Tibial nerve (tissue), 4 donors: ENCODE results near the gene TNS3. TPM values are rescaled to one million over a fixed set of nuclear protein-coding genes. Genes with fewer than 3 reads are reported as not detected.

Source experiments
- DNase-seq, 2 donors: peaks; one replicate each; pipeline ENCODE4 v3.0.0-alpha.2; 2019; ENCODE audit warnings: low spot score in 2 of 2
- H3K27ac ChIP-seq, 4 donors: fragments of 200-600 bp; sonication (generic) in 3 of 4; one replicate each; pipeline ENCODE4 v1.5.1; 2017 to 2019; ENCODE audit warnings: mild to moderate bottlenecking in 1 of 4
- H3K27me3 ChIP-seq, 2 donors: fragments of 200-600 bp; sonication (generic) in 1 of 2; one replicate each; pipeline versions ENCODE4 v1.5.1 to v1.6.0; 2017 to 2019
- H3K36me3 ChIP-seq, 3 donors: fragments of 200-600 bp; sonication (generic); one replicate each; pipeline ENCODE4 v1.5.1; 2018 to 2019
- H3K4me1 ChIP-seq, 4 donors: fragments of 200-600 bp; sonication (generic) in 3 of 4; one replicate each; pipeline ENCODE4 v1.5.1; 2017 to 2019
- H3K4me3 ChIP-seq, 4 donors: fragments of 200-600 bp; sonication (generic) in 3 of 4; one replicate each; pipeline ENCODE4 v1.5.1; 2017 to 2019; ENCODE audit warnings: mild to moderate bottlenecking in 1 of 4, moderate library complexity in 1 of 4
- H3K9me3 ChIP-seq, 4 donors: fragments of 200-600 bp; sonication (generic) in 3 of 4; one replicate each; pipeline ENCODE4 v1.5.1; 2017 to 2019
- EP300 ChIP-seq, 2 donors: sonication (generic); formaldehyde crosslinking; IDR thresholded peaks; one replicate each; pipeline ENCODE4 v1.6.1; 2017; ENCODE audit warnings: antibody characterized with exemption in 2 of 2, mild to moderate bottlenecking in 1 of 2
- POLR2A ChIP-seq, 2 donors: fragments of 450-650 bp; IDR thresholded peaks; one replicate each; pipeline ENCODE4 v1.6.1; 2017; ENCODE audit warnings: antibody characterized with exemption in 2 of 2, mild to moderate bottlenecking in 2 of 2, moderate library complexity in 2 of 2
- WGBS, 2 donors: methylation state at CpG; one replicate each; pipeline ENCODE4 v1.1.5; 2018; 5-methylcytosine and 5-hydroxymethylcytosine counted together
- total RNA-seq, 4 donors: library from RNA; depleted of rRNA; stranded (reverse); fragments of >200 nt; gene quantifications; one replicate each; pipeline ENCODE4 v1.1.0, GENCODE V29; 2016
- TF ChIP-seq, protein P1 (sequence below), 5 experiments: fragments of 200-600 bp in 3 of 5; fragments of 450-650 bp in 2 of 5; sonication (generic) in 3 of 5; IDR thresholded peaks; one replicate each; pipeline ENCODE4 v1.5.1; 2016 to 2019; ENCODE audit warnings: antibody characterized with exemption in 5 of 5, mild to moderate bottlenecking in 3 of 5, moderate library complexity in 2 of 5

The TNS3 gene
- total RNA-seq, 4 donors from 2014 or later: 118 to 142 (median 133) TPM

DNA sequence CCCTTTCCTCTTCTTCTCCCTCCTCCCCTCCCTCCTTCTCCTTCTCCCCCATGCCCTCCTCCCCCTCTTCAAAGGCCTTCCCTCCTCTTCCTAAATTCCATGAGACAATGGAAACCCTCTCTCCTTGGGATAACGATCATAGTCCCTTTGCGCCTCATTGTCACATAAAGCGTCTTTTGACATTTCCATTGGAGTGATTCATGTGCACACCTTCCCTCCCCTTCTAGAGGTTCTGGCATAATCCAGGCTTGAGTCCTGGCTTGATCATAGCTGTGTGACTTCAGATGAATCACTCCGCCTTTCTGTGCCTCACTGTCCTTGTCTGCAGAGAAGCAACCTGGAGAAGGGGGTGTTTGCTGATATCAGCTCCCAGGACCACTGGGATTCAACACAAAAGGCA is 204.2 kb downstream of the TNS3 start:
- H3K4me1 ChIP-seq: peaks cover 0 to 70% (median 16%) of the 10 kb centered on the region in 4 donors
- H3K27me3 ChIP-seq: no peaks in the 10 kb centered on the region
- TF ChIP-seq, protein P1, sequence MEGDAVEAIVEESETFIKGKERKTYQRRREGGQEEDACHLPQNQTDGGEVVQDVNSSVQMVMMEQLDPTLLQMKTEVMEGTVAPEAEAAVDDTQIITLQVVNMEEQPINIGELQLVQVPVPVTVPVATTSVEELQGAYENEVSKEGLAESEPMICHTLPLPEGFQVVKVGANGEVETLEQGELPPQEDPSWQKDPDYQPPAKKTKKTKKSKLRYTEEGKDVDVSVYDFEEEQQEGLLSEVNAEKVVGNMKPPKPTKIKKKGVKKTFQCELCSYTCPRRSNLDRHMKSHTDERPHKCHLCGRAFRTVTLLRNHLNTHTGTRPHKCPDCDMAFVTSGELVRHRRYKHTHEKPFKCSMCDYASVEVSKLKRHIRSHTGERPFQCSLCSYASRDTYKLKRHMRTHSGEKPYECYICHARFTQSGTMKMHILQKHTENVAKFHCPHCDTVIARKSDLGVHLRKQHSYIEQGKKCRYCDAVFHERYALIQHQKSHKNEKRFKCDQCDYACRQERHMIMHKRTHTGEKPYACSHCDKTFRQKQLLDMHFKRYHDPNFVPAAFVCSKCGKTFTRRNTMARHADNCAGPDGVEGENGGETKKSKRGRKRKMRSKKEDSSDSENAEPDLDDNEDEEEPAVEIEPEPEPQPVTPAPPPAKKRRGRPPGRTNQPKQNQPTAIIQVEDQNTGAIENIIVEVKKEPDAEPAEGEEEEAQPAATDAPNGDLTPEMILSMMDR (IDR thresholded peaks at IDR 0.05): no peak
- H3K27ac ChIP-seq: no peak overlapping the region
- 81 to 85% methylated on average over 4 of the region's 4 CpGs for WGBS, 2 donors
- no peaks in the 10 kb centered on the region for H3K36me3 ChIP-seq
- no peak for DNase-seq
- H3K9me3 ChIP-seq: no peaks in the 10 kb centered on the region
- H3K4me3 ChIP-seq: no peak overlapping the region

DNA sequence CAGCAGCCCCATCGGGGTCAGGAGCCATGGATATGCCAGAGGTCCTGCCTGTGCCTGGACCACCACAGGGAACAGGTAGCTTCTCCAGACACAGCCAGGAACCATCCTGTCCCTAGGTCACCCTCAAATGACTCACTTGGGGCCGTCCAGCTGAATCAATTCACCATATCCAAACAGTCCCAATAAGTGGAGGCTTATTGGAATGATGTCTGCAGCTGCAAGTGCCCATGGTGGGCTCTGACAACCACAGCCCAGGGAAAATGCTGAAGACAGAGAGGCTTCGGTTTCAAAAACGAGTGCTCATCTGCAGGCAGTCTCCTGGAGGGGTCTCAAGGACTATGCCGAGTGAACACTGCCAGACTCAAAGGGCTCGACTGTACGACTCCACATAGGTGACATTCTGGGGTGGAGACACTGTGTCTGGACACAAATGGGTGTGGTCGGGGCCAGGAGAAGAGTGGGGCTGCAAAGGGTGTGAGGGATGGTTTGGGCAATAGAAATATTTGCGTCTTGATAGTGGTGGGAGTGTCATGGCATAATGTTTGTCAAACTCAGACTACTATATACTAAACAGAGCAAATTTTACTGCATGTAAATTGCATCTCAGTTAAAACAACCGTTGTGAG is 204.8 kb downstream of the TNS3 start:
- H3K9me3 ChIP-seq: no peaks in the 10 kb centered on the region
- WGBS, 2 donors: 86 to 88% methylated on average over 10 of the region's 10 CpGs
- peaks cover 0 to 70% (median 18%) of the 10 kb centered on the region in 4 donors for H3K4me1 ChIP-seq
- DNase-seq: no peak
- no peak for TF ChIP-seq EP300 (IDR thresholded peaks at IDR 0.05)
- TF ChIP-seq, protein P1 (IDR thresholded peaks at IDR 0.05): no peak
- peak overlapping the region in 1 of 4 donors; percentile 11 for H3K27ac ChIP-seq
- no peaks in the 10 kb centered on the region for H3K27me3 ChIP-seq
- H3K4me3 ChIP-seq: no peak overlapping the region
- H3K36me3 ChIP-seq: no peaks in the 10 kb centered on the region

- DNase-seq: no peak
- H3K9me3 ChIP-seq: no peaks in the 10 kb centered on the region
- 55 to 62% methylated on average over 11 of the region's 11 CpGs for WGBS, 2 donors
- H3K4me3 ChIP-seq: no peak overlapping the region
- H3K27ac ChIP-seq: peak overlapping the region in 2 of 4 donors; percentile 1 to 27
- TF ChIP-seq, protein P1 (IDR thresholded peaks at IDR 0.05): no peak
- no peak for TF ChIP-seq POLR2A (IDR thresholded peaks at IDR 0.05)
- no peak for TF ChIP-seq EP300 (IDR thresholded peaks at IDR 0.05)
- H3K27me3 ChIP-seq: no peaks in the 10 kb centered on the region
- H3K36me3 ChIP-seq: no peaks in the 10 kb centered on the region
- H3K4me1 ChIP-seq: peaks cover 0 to 70% (median 16%) of the 10 kb centered on the region in 4 donors
These were observed 206.6 kb downstream of the TNS3 start for GRCh38 chr7:47375121-47375938.

GRCh38 chr7:47374538-47374937 is 207.4 kb downstream of the TNS3 start:
- no peak overlapping the region for H3K4me3 ChIP-seq
- H3K36me3 ChIP-seq: peaks cover 0 to under 1% (median 0%) of the 10 kb centered on the region in 3 donors
- no peak for TF ChIP-seq POLR2A (IDR thresholded peaks at IDR 0.05)
- TF ChIP-seq EP300 (IDR thresholded peaks at IDR 0.05): no peak
- TF ChIP-seq, protein P1 (IDR thresholded peaks at IDR 0.05): no peak
- H3K4me1 ChIP-seq: peaks cover 0 to 68% (median 8%) of the 10 kb centered on the region in 4 donors
- DNase-seq: no peak
- WGBS, 2 donors: 93 to 100% methylated on average over 3 of the region's 3 CpGs
- no peaks in the 10 kb centered on the region for H3K9me3 ChIP-seq
- no peaks in the 10 kb centered on the region for H3K27me3 ChIP-seq
- H3K27ac ChIP-seq: no peak overlapping the region

DNA sequence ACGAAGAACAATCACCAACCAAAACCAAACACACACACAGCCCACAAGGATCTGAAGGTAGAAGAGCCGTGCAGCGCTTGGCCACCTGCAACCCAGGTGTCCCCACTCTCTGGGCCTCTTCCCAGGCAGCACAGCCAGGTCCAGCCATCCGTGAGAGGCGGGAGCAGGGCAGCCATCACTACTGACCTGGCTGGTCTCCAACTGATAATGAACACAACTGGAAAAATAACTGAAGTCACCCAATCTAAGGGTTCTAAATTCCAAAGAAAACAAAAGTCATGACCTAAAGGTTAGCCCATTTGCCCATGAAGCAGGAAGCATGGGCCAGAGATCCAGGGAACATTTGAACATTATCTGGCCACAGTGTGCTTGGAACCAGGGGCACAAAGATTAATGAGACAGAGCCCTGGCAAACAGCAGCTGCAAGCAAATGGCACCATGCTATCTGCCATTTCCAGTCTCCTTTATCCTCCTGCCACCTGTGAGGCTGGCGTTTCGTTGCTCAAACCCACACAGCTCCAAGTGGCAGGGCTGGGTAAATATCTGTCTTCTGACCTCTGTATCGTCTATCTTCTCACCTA is 207.9 kb downstream of the TNS3 start:
- DNase-seq: no peak
- WGBS, 2 donors: 78 to 80% methylated on average over 8 of the region's 8 CpGs
- Histone ChIP-seq H3K4me1 (peaks cover 0 to 68% (median 5%) of the 10 kb centered on the region in 4 donors), H3K36me3 (peaks cover 0 to 7% (median 0%) of the 10 kb centered on the region in 3 donors), H3K27ac (no peak overlapping the region), H3K4me3 (no peak overlapping the region), H3K27me3 (no peaks in the 10 kb centered on the region), H3K9me3 (no peaks in the 10 kb centered on the region)
- TF ChIP-seq EP300 (IDR thresholded peaks at IDR 0.05) (no peak), POLR2A (IDR thresholded peaks at IDR 0.05) (no peak)
- TF ChIP-seq, protein P1 (IDR thresholded peaks at IDR 0.05): no peak
